NOMO-1 treated with dmso at 0.1 percent for 144 hours (cell line): ENCODE results near the gene RASSF4.

Experiments used
- DNase-seq: peaks from one replicate; lab custom pipeline; 2025; ENCODE audit not compliant: unreplicated experiment; lab: John Stamatoyannopoulos, UW

Gene RASSF4

GRCh38 chr10:44986179-44986578 lies 26.6 kb downstream of the RASSF4 start:
- DNase-seq, result no peak

GRCh38 chr10:44986670-44987069 lies 27.1 kb downstream of the RASSF4 start:
- DNase-seq, result no peak

GRCh38 chr10:44988957-44989585 lies 29.5 kb downstream of the RASSF4 start:
- no peak for DNase-seq

GRCh38 chr10:44989597-44990301 lies 30.1 kb downstream of the RASSF4 start:
- DNase-seq, result no peak

GRCh38 chr10:44990302-44990655 lies 30.7 kb downstream of the RASSF4 start:
- DNase-seq, result no peak

- DNase-seq, result no peak
Measured at GRCh38 chr10:44990965-44991364, 31.4 kb downstream of the RASSF4 start.

GRCh38 chr10:44991571-44991970 lies 32.0 kb downstream of the RASSF4 start:
- DNase-seq, result no peak

GRCh38 chr10:44992070-44992731 lies 32.6 kb downstream of the RASSF4 start:
- DNase-seq, result no peak

- DNase-seq, result no peak
Measured at GRCh38 chr10:44992732-44993225, 33.2 kb downstream of the RASSF4 start.

GRCh38 chr10:44993226-44993921 lies 33.8 kb downstream of the RASSF4 start:
- no peak for DNase-seq

GRCh38 chr10:44993922-44994751 lies 34.5 kb downstream of the RASSF4 start:
- no peak for DNase-seq

- DNase-seq, result no peak
Measured at GRCh38 chr10:44994752-44995530, 35.3 kb downstream of the RASSF4 start.

- no peak for DNase-seq
Measured at GRCh38 chr10:44995581-44995913, 35.9 kb downstream of the RASSF4 start.

GRCh38 chr10:44995914-44996669 lies 36.5 kb downstream of the RASSF4 start:
- DNase-seq, result no peak

GRCh38 chr10:44997105-44997748 lies 37.6 kb downstream of the RASSF4 start:
- no peak for DNase-seq

GRCh38 chr10:44998146-44998631 lies 38.6 kb downstream of the RASSF4 start:
- DNase-seq, result no peak

- no peak for DNase-seq
Measured at GRCh38 chr10:45000138-45000751, 40.6 kb downstream of the RASSF4 start.

- peak; percentile 84 for DNase-seq
Measured at GRCh38 chr10:45000752-45001380, 41.3 kb downstream of the RASSF4 start, which contains the start of gene ZNF22. Gene ZNF22 (plus strand): TSS chr10:45000923. CDS start chr10:45003369, 2,446 bp downstream.
